NCI-H748 (cell line): ENCODE data around the gene ZNF322.

Source experiments
- DNase-seq: peaks from one replicate; lab custom pipeline; 2025; ENCODE audit not compliant: unreplicated experiment; lab: John Stamatoyannopoulos, UW

Gene ZNF322

GRCh38 chr6:26592649-26593048 lies 66.9 kb downstream of the ZNF322 start:
- DNase-seq, result no peak

- no peak for DNase-seq
Measured at GRCh38 chr6:26588965-26589364, 70.6 kb downstream of the ZNF322 start.
